ENCODE results near the gene KLHDC7B. TPM values are rescaled to one million over a fixed set of nuclear protein-coding genes. Genes with fewer than 3 reads are reported as not detected.

The KLHDC7B gene
- total RNA-seq, 1 experiment from 2014 or later = not detected

GRCh38 chr22:50599816-50600455 is 54.2 kb downstream of the KLHDC7B start (continued):
- TF ChIP-seq, protein P1, sequence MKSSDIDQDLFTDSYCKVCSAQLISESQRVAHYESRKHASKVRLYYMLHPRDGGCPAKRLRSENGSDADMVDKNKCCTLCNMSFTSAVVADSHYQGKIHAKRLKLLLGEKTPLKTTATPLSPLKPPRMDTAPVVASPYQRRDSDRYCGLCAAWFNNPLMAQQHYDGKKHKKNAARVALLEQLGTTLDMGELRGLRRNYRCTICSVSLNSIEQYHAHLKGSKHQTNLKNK (CRISPR knock-in tag; IDR thresholded peaks at IDR 0.05) = no peak
- TF ChIP-seq TEAD4 (CRISPR knock-in tag; IDR thresholded peaks at IDR 0.05) = peak; percentile 99
- peak; percentile 99 for TF ChIP-seq IRF1 (CRISPR knock-in tag; IDR thresholded peaks at IDR 0.05)
- TF ChIP-seq, protein P2, sequence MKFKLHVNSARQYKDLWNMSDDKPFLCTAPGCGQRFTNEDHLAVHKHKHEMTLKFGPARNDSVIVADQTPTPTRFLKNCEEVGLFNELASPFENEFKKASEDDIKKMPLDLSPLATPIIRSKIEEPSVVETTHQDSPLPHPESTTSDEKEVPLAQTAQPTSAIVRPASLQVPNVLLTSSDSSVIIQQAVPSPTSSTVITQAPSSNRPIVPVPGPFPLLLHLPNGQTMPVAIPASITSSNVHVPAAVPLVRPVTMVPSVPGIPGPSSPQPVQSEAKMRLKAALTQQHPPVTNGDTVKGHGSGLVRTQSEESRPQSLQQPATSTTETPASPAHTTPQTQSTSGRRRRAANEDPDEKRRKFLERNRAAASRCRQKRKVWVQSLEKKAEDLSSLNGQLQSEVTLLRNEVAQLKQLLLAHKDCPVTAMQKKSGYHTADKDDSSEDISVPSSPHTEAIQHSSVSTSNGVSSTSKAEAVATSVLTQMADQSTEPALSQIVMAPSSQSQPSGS (CRISPR knock-in tag; IDR thresholded peaks at IDR 0.05; ENCODE audit: borderline replicate concordance, low read depth) = peak; percentile 93
- TF ChIP-seq, protein P3, sequence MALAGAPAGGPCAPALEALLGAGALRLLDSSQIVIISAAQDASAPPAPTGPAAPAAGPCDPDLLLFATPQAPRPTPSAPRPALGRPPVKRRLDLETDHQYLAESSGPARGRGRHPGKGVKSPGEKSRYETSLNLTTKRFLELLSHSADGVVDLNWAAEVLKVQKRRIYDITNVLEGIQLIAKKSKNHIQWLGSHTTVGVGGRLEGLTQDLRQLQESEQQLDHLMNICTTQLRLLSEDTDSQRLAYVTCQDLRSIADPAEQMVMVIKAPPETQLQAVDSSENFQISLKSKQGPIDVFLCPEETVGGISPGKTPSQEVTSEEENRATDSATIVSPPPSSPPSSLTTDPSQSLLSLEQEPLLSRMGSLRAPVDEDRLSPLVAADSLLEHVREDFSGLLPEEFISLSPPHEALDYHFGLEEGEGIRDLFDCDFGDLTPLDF (CRISPR knock-in tag; IDR thresholded peaks at IDR 0.05) = peak; percentile 96
- TF ChIP-seq MLX (CRISPR knock-in tag; IDR thresholded peaks at IDR 0.05) = peak; percentile 96; the same call in 1 of the 2 replicates
- TF ChIP-seq, protein P4, sequence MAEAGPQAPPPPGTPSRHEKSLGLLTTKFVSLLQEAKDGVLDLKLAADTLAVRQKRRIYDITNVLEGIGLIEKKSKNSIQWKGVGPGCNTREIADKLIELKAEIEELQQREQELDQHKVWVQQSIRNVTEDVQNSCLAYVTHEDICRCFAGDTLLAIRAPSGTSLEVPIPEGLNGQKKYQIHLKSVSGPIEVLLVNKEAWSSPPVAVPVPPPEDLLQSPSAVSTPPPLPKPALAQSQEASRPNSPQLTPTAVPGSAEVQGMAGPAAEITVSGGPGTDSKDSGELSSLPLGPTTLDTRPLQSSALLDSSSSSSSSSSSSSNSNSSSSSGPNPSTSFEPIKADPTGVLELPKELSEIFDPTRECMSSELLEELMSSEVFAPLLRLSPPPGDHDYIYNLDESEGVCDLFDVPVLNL (CRISPR knock-in tag; IDR thresholded peaks at IDR 0.05; ENCODE audit: borderline replicate concordance, low read depth) = peak; percentile 98
- TF ChIP-seq, protein P5, sequence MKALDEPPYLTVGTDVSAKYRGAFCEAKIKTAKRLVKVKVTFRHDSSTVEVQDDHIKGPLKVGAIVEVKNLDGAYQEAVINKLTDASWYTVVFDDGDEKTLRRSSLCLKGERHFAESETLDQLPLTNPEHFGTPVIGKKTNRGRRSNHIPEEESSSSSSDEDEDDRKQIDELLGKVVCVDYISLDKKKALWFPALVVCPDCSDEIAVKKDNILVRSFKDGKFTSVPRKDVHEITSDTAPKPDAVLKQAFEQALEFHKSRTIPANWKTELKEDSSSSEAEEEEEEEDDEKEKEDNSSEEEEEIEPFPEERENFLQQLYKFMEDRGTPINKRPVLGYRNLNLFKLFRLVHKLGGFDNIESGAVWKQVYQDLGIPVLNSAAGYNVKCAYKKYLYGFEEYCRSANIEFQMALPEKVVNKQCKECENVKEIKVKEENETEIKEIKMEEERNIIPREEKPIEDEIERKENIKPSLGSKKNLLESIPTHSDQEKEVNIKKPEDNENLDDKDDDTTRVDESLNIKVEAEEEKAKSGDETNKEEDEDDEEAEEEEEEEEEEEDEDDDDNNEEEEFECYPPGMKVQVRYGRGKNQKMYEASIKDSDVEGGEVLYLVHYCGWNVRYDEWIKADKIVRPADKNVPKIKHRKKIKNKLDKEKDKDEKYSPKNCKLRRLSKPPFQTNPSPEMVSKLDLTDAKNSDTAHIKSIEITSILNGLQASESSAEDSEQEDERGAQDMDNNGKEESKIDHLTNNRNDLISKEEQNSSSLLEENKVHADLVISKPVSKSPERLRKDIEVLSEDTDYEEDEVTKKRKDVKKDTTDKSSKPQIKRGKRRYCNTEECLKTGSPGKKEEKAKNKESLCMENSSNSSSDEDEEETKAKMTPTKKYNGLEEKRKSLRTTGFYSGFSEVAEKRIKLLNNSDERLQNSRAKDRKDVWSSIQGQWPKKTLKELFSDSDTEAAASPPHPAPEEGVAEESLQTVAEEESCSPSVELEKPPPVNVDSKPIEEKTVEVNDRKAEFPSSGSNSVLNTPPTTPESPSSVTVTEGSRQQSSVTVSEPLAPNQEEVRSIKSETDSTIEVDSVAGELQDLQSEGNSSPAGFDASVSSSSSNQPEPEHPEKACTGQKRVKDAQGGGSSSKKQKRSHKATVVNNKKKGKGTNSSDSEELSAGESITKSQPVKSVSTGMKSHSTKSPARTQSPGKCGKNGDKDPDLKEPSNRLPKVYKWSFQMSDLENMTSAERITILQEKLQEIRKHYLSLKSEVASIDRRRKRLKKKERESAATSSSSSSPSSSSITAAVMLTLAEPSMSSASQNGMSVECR (CRISPR knock-in tag; IDR thresholded peaks at IDR 0.05; ENCODE audit: borderline replicate concordance) = peak; percentile 100
- TF ChIP-seq, protein P6, sequence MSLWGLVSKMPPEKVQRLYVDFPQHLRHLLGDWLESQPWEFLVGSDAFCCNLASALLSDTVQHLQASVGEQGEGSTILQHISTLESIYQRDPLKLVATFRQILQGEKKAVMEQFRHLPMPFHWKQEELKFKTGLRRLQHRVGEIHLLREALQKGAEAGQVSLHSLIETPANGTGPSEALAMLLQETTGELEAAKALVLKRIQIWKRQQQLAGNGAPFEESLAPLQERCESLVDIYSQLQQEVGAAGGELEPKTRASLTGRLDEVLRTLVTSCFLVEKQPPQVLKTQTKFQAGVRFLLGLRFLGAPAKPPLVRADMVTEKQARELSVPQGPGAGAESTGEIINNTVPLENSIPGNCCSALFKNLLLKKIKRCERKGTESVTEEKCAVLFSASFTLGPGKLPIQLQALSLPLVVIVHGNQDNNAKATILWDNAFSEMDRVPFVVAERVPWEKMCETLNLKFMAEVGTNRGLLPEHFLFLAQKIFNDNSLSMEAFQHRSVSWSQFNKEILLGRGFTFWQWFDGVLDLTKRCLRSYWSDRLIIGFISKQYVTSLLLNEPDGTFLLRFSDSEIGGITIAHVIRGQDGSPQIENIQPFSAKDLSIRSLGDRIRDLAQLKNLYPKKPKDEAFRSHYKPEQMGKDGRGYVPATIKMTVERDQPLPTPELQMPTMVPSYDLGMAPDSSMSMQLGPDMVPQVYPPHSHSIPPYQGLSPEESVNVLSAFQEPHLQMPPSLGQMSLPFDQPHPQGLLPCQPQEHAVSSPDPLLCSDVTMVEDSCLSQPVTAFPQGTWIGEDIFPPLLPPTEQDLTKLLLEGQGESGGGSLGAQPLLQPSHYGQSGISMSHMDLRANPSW (CRISPR knock-in tag; conservative IDR thresholded peaks at IDR 0.05; ENCODE audit: low read depth) = 0 out of 2 replicates have a peak, but pooled peaks have one; percentile 60
- TF ChIP-seq FOXJ3 (CRISPR knock-in tag; IDR thresholded peaks at IDR 0.05; ENCODE audit: borderline replicate concordance) = no peak; the same call in 1 of the 2 replicates
- TF ChIP-seq, protein P7, sequence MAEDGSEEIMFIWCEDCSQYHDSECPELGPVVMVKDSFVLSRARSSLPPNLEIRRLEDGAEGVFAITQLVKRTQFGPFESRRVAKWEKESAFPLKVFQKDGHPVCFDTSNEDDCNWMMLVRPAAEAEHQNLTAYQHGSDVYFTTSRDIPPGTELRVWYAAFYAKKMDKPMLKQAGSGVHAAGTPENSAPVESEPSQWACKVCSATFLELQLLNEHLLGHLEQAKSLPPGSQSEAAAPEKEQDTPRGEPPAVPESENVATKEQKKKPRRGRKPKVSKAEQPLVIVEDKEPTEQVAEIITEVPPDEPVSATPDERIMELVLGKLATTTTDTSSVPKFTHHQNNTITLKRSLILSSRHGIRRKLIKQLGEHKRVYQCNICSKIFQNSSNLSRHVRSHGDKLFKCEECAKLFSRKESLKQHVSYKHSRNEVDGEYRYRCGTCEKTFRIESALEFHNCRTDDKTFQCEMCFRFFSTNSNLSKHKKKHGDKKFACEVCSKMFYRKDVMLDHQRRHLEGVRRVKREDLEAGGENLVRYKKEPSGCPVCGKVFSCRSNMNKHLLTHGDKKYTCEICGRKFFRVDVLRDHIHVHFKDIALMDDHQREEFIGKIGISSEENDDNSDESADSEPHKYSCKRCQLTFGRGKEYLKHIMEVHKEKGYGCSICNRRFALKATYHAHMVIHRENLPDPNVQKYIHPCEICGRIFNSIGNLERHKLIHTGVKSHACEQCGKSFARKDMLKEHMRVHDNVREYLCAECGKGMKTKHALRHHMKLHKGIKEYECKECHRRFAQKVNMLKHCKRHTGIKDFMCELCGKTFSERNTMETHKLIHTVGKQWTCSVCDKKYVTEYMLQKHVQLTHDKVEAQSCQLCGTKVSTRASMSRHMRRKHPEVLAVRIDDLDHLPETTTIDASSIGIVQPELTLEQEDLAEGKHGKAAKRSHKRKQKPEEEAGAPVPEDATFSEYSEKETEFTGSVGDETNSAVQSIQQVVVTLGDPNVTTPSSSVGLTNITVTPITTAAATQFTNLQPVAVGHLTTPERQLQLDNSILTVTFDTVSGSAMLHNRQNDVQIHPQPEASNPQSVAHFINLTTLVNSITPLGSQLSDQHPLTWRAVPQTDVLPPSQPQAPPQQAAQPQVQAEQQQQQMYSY (CRISPR knock-in tag; IDR thresholded peaks at IDR 0.05) = peak; percentile 82
- no peak for TF ChIP-seq CTCF (IDR thresholded peaks at IDR 0.05)
- TF ChIP-seq EMX1 (CRISPR knock-in tag; IDR thresholded peaks at IDR 0.05) = peak; percentile 43; the same call in 1 of the 2 replicates
